ENCODE data around the gene OSR1. TPM values are rescaled to one million over a fixed set of nuclear protein-coding genes. Genes with fewer than 3 reads are reported as not detected.

Gene OSR1
- total RNA-seq, 4 donors from 2014 or later, result 1.4 to 15.7 (median 3.4) TPM

GRCh38 chr2:19349911-19350677, 8.3 kb downstream of the OSR1 start:
- no peaks in the 10 kb centered on the region for H3K36me3 ChIP-seq
- TF ChIP-seq CTCF (IDR thresholded peaks at IDR 0.05) (peak; percentile 77 to 84 (median 81)), POLR2A (IDR thresholded peaks at IDR 0.05) (no peak)
- H3K4me1 ChIP-seq, result peaks cover 4 to 28% (median 8%) of the 10 kb centered on the region in 4 donors
- WGBS, 2 donors (ENCODE audit: low coverage in 1 of 2), result 43% methylated on average over 47 of the region's 47 CpGs; no CpG with 5 or more reads in 1 of the 2 donors
- intact Hi-C loops (cut with DNase I; ENCODE audit: low total_unique reads) (loop anchor here (10.0 kb wide), 2 partner anchors 355 to 1585 kb away; no protein-coding TSS in a partner anchor), in situ Hi-C loops (cut with MboI; ENCODE audit: low pct_ligation_motif_present in 1 of 4, low pct_unique_long_range_greater_than_20kb in 1 of 4, low sequenced_read_pairs in 3 of 4) (loop anchor here (25.0 kb wide), 3 partner anchors 588 to 963 kb away; no protein-coding TSS in a partner anchor)
- H3K27ac ChIP-seq, result peak overlapping the region; percentile 11 to 94 (median 32)
- H3K27me3 ChIP-seq, result peaks cover 46% of the 10 kb centered on the region
- no peaks in the 10 kb centered on the region for H3K9me3 ChIP-seq
- peak; percentile 66 for DNase-seq
- H3K4me3 ChIP-seq, result peak overlapping the region in 3 of 4 donors; percentile 7 to 23 (median 21)

- Histone ChIP-seq H3K9me3 (no peaks in the 10 kb centered on the region), H3K4me1 (peaks cover 4 to 28% (median 8%) of the 10 kb centered on the region in 4 donors), H3K27me3 (peaks cover 35% of the 10 kb centered on the region), H3K4me3 (no peak overlapping the region), H3K36me3 (no peaks in the 10 kb centered on the region), H3K27ac (peak overlapping the region; percentile 87 to 96 (median 92))
- intact Hi-C loops (cut with DNase I; ENCODE audit: low total_unique reads), result no loop called here
- TF ChIP-seq POLR2AphosphoS5 (IDR thresholded peaks at IDR 0.05), result no peak
- TF ChIP-seq EP300 (IDR thresholded peaks at IDR 0.05; ENCODE audit: low read depth), result no peak
- no peak for TF ChIP-seq CTCF (IDR thresholded peaks at IDR 0.05)
- no peak for TF ChIP-seq POLR2A (IDR thresholded peaks at IDR 0.05)
- 90% methylated on average over 8 of the region's 8 CpGs; no CpG with 5 or more reads in 1 of the 2 donors for WGBS, 2 donors (ENCODE audit: low coverage in 1 of 2)
- no peak for DNase-seq
- in situ Hi-C loops (cut with MboI; ENCODE audit: low pct_ligation_motif_present in 1 of 4, low pct_unique_long_range_greater_than_20kb in 1 of 4, low sequenced_read_pairs in 3 of 4), result no loop called here
Measured at GRCh38 chr2:19348692-19349091, 9.7 kb downstream of the OSR1 start.

GRCh38 chr2:19347619-19348562, 10.5 kb downstream of the OSR1 start:
- in situ Hi-C loops (cut with MboI; ENCODE audit: low pct_ligation_motif_present in 1 of 4, low pct_unique_long_range_greater_than_20kb in 1 of 4, low sequenced_read_pairs in 3 of 4), result no loop called here

More at GRCh38 chr2:19347619-19348562, 10.5 kb downstream of the OSR1 start:
- Histone ChIP-seq H3K36me3 (no peaks in the 10 kb centered on the region), H3K27ac (peak overlapping the region; percentile 87 to 96 (median 92)), H3K4me3 (peak overlapping the region; percentile 62 to 92 (median 78)), H3K27me3 (peaks cover 27% of the 10 kb centered on the region), H3K4me1 (peaks cover 4 to 28% (median 8%) of the 10 kb centered on the region in 4 donors), H3K9me3 (no peaks in the 10 kb centered on the region)
- peak; percentile 97 for DNase-seq
- TF ChIP-seq POLR2A (IDR thresholded peaks at IDR 0.05) (peak; percentile 97), CTCF (IDR thresholded peaks at IDR 0.05) (peak in 1 of 5 experiments; percentile 15), EP300 (IDR thresholded peaks at IDR 0.05; ENCODE audit: low read depth) (peak; percentile 60), POLR2AphosphoS5 (IDR thresholded peaks at IDR 0.05) (peak; percentile 95 to 99 (median 98))
- intact Hi-C loops (cut with DNase I; ENCODE audit: low total_unique reads), result no loop called here
- 3% methylated on average over 76 of the region's 76 CpGs; no CpG with 5 or more reads in 1 of the 2 donors for WGBS, 2 donors (ENCODE audit: low coverage in 1 of 2)

Measured in transverse colon (tissue), 4 donors.